ENCODE results near the gene TPM3.
"Not testable (repeated sequence)": the region's sequence is repeated elsewhere in the genome, so short reads cannot be mapped to it uniquely, and the experiment has no call there.

Gene TPM3

GRCh38 chr1:154159554-154159953 is 32.3 kb downstream of the TPM3 start:
- no peak for DNase-seq

- DNase-seq = no peak
These were observed 33.4 kb downstream of the TPM3 start for GRCh38 chr1:154158307-154159125.

GRCh38 chr1:154157520-154158306 is 34.2 kb downstream of the TPM3 start:
- DNase-seq = no peak

GRCh38 chr1:154155251-154155650 is 36.6 kb downstream of the TPM3 start:
- peak in 1 of 2 experiments; percentile 27 for DNase-seq

- no peak for DNase-seq
These were observed 37.2 kb downstream of the TPM3 start, which contains the start of gene NUP210L for GRCh38 chr1:154154534-154155191. Gene NUP210L (minus strand): TSS chr1:154155073.

- DNase-seq = no peak
These were observed 37.8 kb downstream of the TPM3 start for GRCh38 chr1:154154053-154154452.

GRCh38 chr1:154151311-154151710 is 40.6 kb downstream of the TPM3 start:
- no peak for DNase-seq

GRCh38 chr1:154148807-154149206 is 43.1 kb downstream of the TPM3 start:
- no peak for DNase-seq

GRCh38 chr1:154147505-154147904 is 44.4 kb downstream of the TPM3 start:
- not testable (repeated sequence) for DNase-seq

- DNase-seq = no peak
These were observed 45.9 kb downstream of the TPM3 start for GRCh38 chr1:154145986-154146385.

- no peak for DNase-seq
These were observed 49.5 kb downstream of the TPM3 start for GRCh38 chr1:154142358-154142757.

- DNase-seq = no peak
These were observed 50.7 kb downstream of the TPM3 start for GRCh38 chr1:154141240-154141639.

- no peak for DNase-seq
These were observed 54.0 kb downstream of the TPM3 start for GRCh38 chr1:154137888-154138287.

GRCh38 chr1:154133256-154133655 is 58.6 kb downstream of the TPM3 start:
- DNase-seq = no peak

- DNase-seq = no peak
These were observed 62.4 kb downstream of the TPM3 start for GRCh38 chr1:154129391-154129970.

- DNase-seq = not testable (repeated sequence)
These were observed 68.7 kb downstream of the TPM3 start for GRCh38 chr1:154123205-154123604.

GRCh38 chr1:154117642-154118041 is 74.3 kb downstream of the TPM3 start:
- no peak for DNase-seq

GRCh38 chr1:154115180-154115579 is 76.7 kb downstream of the TPM3 start:
- DNase-seq = no peak
